Stimulated activated CD4-positive, alpha-beta T cell treated with anti-CD3 and anti-CD28 coated beads, TNF-alpha, amount 100 ng/mL, for 24 hours (primary cell): ENCODE measurements around the gene CNOT6L.
"Not testable (repeated sequence)": the region's sequence is repeated elsewhere in the genome, so short reads cannot be mapped to it uniquely, and the experiment has no call there.

ENCODE experiments used
- DNase-seq, 3 experiments: peaks; one replicate each; pipeline ENCODE4 v3.0.0-alpha.2; 2020; ENCODE audit warnings: low read depth in 3 of 3

Gene CNOT6L

GRCh38 chr4:77782102-77782835, 36.9 kb downstream of the CNOT6L start:
- no peak for DNase-seq

GRCh38 chr4:77780762-77781161, 38.4 kb downstream of the CNOT6L start:
- DNase-seq = not testable (repeated sequence)

DNA sequence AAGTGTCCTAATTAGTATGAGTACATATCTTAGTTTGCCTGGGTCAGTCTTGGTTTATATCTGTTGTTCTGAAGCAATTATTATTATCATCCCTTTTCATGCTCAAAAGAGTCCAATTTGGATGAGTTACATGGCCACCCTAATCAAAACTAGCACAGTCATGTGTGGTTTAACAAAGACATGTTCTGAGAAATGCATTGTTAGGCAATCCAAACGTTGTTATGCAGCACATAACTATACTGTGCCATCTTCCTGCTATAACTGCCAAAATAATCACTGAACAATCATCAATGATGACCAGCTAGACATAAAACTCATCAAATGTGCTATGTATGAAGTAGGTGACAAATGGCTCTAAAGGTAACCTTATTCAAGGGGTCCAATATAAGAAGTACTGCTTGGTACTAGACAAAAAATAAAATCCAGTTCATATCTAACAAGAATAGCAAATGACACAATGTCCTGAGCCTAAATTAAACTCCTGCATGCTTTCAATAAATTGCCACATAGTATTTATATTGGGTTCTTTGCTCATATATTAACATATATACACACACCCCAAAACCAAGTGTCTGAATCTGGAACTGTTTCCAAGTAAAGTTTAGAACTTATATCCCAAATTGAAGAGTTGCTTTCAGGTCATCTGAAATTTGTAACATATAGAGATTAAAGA, 41.9 kb downstream of the CNOT6L start:
- DNase-seq = no peak

DNA sequence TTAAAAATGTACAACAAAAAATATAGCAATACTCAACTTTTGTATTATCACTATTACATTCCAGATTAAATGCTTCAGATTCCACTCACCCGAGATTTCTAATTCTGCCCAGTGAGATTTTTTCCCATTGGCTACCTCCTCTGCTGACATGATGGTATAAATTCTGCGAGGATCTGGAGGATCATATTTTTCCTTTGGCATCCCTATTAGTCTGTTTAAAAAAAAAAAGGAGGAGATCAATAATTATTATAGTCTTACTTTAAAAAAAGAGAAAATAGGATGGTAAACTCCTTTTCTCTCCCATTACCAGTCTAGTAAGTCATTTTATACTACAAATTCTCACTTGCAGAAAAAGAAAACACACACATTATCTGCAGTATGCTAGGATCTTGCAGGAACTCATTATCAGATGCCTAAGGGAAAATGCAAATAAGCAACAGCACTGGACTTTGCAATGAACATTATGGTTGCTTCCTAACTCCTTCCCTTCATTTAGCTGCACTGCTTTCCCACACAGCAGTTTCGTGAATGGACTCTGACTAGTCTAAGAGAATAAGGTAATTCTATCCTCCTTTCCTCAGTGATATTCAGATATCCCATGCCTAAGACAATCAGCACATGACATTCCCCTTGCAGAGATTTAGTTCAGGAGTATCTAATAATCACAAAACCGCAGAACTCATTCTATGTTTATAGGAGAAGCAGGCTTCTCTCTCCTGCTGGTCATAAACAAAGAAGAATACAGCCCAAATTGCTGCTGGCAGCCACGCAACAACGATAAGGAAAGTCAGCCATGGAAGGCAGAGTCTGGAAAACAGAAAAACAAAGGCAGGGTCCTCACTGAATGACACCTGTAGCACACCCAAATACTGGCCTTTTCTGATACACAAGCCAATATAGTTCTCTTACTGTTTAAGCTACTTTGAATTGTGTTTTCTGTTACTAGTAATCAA, 42.7 kb downstream of the CNOT6L start:
- no peak for DNase-seq

- no peak for DNase-seq
Measured at GRCh38 chr4:77773101-77773500, 46.1 kb downstream of the CNOT6L start.

DNA sequence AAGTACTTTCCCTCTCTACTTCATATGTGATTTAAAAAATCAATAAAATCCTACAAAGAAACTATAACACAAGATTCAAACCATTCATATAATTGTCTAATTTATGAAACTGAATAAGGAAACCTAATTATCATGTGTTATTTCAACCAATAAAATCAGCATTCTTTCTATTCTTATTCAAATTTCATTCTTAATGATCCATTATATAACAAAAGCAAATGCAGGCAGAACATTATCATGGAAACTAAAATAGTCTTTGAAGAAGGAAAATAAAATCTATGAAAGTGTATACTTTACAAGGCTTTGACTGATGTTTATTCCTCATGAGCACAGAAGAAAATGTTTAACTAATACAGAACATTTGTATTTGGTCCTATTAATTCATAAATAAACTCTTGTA, 47.6 kb downstream of the CNOT6L start:
- no peak for DNase-seq

- no peak for DNase-seq
Measured at GRCh38 chr4:77765720-77766119, 53.4 kb downstream of the CNOT6L start.

GRCh38 chr4:77762531-77762930, 56.6 kb downstream of the CNOT6L start:
- DNase-seq = no peak

DNA sequence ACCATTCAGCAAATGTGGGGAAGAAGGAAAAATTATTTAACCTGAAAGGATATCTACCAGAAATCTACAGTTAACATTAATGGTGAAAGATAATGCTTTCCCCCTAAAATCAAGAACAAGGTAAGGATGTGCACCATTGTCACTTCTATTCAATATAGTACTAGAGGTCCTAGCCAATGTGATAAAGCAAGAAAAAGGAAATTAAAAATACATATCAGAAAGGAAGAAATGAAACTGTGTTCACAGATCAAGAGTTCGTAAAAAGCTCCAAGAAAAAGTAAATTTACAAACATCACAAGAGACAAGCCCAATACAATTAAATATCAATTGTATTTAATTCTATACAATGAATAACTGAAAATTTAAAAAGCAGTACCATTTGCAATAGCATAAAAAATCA, 57.6 kb downstream of the CNOT6L start:
- DNase-seq = no peak

- no peak for DNase-seq
Measured at GRCh38 chr4:77758804-77759203, 60.4 kb downstream of the CNOT6L start.

DNA sequence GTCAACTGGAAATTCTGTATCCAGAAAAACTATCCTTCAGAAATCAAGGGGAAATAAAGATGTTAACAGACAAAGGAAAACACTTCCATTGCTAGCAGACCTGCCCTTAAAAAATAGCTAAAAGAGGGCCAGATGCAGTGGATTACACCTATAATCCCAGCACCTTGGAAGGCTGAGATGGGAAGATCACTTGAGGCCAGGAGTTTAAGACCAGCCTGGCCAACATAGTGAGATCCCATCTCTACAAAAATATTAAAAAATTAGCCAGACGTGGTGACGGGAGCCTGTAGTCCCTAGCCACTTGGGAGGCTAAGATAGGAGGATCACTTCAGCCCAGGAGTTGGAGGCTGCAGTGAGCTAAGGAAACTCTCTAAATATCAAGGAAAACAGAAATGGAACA, 67.4 kb downstream of the CNOT6L start:
- no peak for DNase-seq

GRCh38 chr4:77745792-77746191, 73.4 kb downstream of the CNOT6L start:
- DNase-seq = no peak

GRCh38 chr4:77742054-77742453, 77.1 kb downstream of the CNOT6L start:
- no peak for DNase-seq

GRCh38 chr4:77740480-77740879, 78.7 kb downstream of the CNOT6L start:
- no peak for DNase-seq

DNA sequence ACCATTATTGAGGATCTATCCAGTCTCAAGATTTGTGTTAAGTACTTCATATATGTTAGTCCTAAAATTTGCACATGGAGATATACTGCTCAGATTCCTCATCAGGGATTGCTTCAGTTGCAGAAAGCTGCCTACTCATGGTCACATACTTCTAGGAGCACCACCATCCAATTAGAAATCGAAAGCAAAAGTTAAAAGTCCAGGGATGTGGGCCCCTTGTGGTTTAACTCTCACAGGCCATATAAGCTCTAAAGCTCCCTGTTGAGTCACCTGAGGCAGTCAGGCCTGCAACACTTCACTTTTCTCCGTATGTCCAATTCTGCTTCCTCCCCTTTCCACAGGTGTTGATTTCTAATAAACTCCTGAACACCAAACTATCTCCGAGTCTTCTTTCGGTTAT, 84.2 kb downstream of the CNOT6L start:
- DNase-seq = peak in 1 of 3 experiments; percentile 8

GRCh38 chr4:77731656-77732055, 87.5 kb downstream of the CNOT6L start:
- DNase-seq = no peak

- no peak for DNase-seq
Measured at GRCh38 chr4:77728420-77728819, 90.7 kb downstream of the CNOT6L start.

GRCh38 chr4:77721073-77721472, 98.1 kb downstream of the CNOT6L start:
- no peak for DNase-seq

DNA sequence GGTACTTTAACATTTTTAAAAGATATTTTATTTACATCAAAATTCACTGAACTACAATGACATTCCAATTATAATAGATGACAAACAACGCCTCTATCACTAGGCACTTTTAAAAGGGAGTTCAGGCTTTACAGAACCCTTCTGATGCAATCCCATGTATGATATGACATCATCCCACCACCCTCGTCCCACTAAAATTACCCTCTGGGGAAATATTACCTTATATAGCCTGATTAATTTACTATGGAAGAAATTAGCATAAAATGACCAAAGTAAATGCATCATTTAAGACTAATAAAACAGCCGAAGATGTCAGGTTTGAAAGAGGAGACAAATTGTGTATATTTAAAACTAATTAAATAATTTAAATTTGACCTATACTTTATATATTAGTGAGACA, 100.7 kb downstream of the CNOT6L start:
- DNase-seq = not testable (repeated sequence)

DNA sequence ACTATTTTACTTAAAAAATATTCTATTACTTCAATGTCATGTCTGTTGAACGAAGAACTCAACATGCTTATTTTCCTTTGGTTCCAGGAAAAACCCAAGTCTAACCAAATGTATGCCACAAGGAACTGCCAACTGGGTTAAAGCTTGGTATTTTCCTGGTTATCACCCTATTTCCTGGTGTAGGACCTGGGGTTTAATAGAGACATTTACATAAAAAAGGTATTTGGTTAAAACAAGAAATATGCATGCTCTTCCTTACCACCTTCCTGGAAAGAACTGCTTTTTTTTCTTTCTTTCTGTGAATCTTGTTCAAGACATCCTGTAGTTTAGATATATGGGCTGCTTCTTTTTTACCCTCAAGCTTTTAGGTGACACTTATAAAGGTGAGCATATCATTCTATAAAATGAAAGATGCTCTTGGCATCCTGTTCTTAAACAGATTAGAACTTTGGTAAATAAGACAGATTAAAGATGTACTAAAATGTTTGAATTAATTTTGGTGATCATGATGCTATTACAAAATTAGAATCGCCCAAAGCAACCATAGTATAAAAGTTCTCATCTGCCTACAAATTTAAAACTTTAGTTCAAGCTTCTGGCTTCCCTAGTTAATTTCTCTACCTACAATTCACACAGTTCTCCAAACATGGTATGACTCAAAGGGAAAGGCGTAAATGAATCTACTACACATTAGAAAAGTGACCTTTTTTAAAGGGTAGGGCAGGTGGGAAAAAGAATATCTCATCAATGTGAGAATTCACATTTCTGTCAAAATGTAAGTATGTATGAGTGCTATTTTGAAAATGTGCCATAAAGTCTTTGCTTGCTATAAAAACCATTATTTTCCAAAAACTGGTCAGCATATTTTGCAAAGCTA, 103.5 kb downstream of the CNOT6L start:
- no peak for DNase-seq

GRCh38 chr4:77714514-77714913, 104.7 kb downstream of the CNOT6L start:
- DNase-seq = no peak
